HG03175 (cell line): ENCODE data around the gene SLC15A1.
"Not testable (repeated sequence)": the region's sequence is repeated elsewhere in the genome, so short reads cannot be mapped to it uniquely, and the experiment has no call there.

Source experiments
- ATAC-seq: cut with Tn5 transposase; IDR thresholded peaks from one replicate; pipeline ENCODE4 v1.9.1; 2021; ENCODE audit warnings: mild to moderate bottlenecking, moderate library complexity; ENCODE audit not compliant: unreplicated experiment

SLC15A1 gene

GRCh38 chr13:98664924-98665637, 87.4 kb downstream of the SLC15A1 start:
- ATAC-seq: peak; percentile 47

- no peak for ATAC-seq
Observed at GRCh38 chr13:98664510-98664909, 88.0 kb downstream of the SLC15A1 start.

- ATAC-seq: no peak
Observed at GRCh38 chr13:98664047-98664446, 88.4 kb downstream of the SLC15A1 start.

GRCh38 chr13:98658131-98658530, 94.3 kb downstream of the SLC15A1 start:
- ATAC-seq: no peak

- no peak for ATAC-seq
Observed at GRCh38 chr13:98657506-98658085, 94.9 kb downstream of the SLC15A1 start.

GRCh38 chr13:98656223-98656622, 96.2 kb downstream of the SLC15A1 start:
- no peak for ATAC-seq

GRCh38 chr13:98653463-98653985, 98.9 kb downstream of the SLC15A1 start:
- peak; percentile 91 for ATAC-seq

GRCh38 chr13:98652721-98653462, 99.6 kb downstream of the SLC15A1 start:
- ATAC-seq: no peak

- ATAC-seq: no peak
Observed at GRCh38 chr13:98652276-98652675, 100.2 kb downstream of the SLC15A1 start.

- ATAC-seq: no peak
Observed at GRCh38 chr13:98651744-98652143, 100.7 kb downstream of the SLC15A1 start.

- ATAC-seq: no peak
Observed at GRCh38 chr13:98650396-98651107, 101.9 kb downstream of the SLC15A1 start.

- ATAC-seq: no peak
Observed at GRCh38 chr13:98649861-98650260, 102.6 kb downstream of the SLC15A1 start.

GRCh38 chr13:98648686-98649085, 103.8 kb downstream of the SLC15A1 start:
- ATAC-seq: no peak

- ATAC-seq: no peak
Observed at GRCh38 chr13:98648141-98648540, 104.3 kb downstream of the SLC15A1 start.

- no peak for ATAC-seq
Observed at GRCh38 chr13:98647121-98647520, 105.4 kb downstream of the SLC15A1 start.

GRCh38 chr13:98643479-98643878, 109.0 kb downstream of the SLC15A1 start:
- ATAC-seq: no peak

GRCh38 chr13:98641075-98641474, 111.4 kb downstream of the SLC15A1 start:
- no peak for ATAC-seq

- ATAC-seq: not testable (repeated sequence)
Observed at GRCh38 chr13:98639785-98640184, 112.7 kb downstream of the SLC15A1 start.

- ATAC-seq: not testable (repeated sequence)
Observed at GRCh38 chr13:98638352-98638751, 114.1 kb downstream of the SLC15A1 start.
